Right lung (tissue), 5 donors: ENCODE data around the gene RHBDL1. TPM values are rescaled to one million over a fixed set of nuclear protein-coding genes. Genes with fewer than 3 reads are reported as not detected.

Experiments
- DNase-seq, 2 donors: peaks; one replicate each; pipeline ENCODE4 v3.0.0-alpha.2; 2013
- polyA plus RNA-seq, 5 donors: library from polyadenylated mRNA; unstranded; fragments of 120-200 nt; gene quantifications; one replicate each; pipeline versions ENCODE4 v1.2.1 to v1.2.3, GENCODE V29; 2013; ENCODE audit warnings: inconsistent platforms in 1 of 5, low replicate concordance in 1 of 5; ENCODE audit not compliant: insufficient read length in 5 of 5, insufficient read depth in 1 of 5

Gene RHBDL1
- polyA plus RNA-seq, 5 donors = 0.38 to 1.8 (median 0.81) TPM

DNA sequence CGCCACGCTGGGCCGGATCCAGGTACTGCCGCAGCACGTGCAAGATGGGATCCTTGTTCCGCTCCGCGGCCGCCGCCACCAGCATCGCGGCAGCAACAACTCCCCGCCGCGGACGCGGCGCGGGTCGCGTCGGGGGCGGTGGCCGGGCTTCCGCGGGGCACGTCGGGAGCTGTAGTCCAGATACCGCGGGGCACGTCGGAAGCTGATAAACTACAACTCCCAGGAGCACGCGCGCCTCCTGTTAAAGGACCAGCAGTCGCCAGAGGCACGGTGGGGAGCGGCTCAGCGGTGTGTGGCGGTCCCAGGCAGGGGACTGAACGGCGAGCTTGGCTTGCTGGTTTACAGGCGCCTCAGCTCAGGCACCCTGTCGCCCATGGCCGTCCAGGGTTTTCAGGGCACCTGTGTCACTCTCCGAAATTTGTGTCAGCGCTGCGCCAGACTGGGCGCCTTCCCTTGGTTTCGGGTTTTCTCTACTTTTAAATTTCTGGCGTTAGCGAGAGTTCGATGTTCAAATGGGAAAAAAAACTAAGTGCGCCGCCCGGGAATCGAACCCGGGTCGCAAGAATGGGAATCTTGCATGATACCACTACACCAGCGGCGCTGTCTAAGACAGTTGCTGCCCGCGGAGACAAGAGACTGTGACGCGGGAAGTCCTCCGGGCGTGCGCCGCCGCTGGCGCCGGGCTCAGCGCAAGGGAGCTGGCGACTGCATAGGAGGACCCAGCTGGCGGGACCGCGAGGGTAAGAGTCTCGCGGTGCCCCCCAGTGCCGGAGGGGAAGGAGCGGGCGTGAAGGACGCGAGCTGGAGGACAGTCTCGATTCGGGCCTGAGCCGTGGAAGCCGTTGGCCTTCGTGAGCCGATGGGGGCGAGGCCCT lies 39.0 kb upstream of the RHBDL1 start, which contains the start of gene METTL26:
Gene METTL26, minus strand, starts transcription at position 100 of the 875 bp plus-strand sequence. Its CDS starts 15 bp downstream, at position 85.
- peak; percentile 95 for DNase-seq

DNA sequence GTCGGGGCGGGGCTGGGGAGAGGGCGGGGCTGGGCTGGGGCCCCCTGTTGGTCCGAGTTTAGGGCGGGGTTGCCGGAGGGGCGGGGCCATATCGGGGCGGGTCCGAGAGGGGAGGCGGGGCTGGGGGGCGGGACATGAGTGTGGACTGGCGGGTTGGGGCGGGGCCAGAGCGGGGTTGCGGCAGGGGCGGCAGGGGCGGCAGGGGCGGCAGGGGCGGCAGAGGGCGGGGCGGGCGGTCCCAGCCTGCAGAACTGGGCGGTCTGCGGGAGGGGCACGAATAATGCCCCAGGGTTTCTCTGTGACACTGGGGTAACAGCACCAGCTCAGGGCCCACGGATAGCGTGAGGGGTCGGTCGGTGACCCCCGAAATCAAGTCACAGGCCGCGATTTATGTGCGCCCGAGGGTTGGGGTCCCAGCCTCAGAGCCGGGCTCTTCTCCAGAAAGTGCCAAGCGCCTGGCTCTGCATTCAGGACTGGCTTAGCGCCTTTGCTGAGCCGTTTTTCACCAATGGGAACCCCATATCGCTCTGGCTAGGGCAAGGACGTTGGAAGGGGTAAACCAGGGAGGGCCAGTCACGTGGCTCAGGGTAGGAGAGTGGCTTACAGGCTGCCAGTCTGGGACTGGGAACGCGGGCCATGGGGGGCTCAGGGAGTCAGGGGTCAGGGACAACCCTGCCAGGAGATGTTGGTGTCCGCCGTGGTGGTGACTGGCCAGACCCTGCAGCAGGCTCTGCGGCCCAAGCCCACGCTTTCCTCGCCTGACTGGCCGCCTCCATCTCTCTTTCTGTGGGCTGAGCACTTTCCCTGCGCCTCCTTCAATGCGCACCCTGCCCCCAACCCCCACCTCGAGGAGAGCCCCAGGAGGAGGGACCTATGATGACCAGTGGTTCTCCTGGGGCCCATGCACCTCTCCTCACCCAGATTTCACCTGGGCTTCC lies 38.1 kb upstream of the RHBDL1 start:
- no peak for DNase-seq

DNA sequence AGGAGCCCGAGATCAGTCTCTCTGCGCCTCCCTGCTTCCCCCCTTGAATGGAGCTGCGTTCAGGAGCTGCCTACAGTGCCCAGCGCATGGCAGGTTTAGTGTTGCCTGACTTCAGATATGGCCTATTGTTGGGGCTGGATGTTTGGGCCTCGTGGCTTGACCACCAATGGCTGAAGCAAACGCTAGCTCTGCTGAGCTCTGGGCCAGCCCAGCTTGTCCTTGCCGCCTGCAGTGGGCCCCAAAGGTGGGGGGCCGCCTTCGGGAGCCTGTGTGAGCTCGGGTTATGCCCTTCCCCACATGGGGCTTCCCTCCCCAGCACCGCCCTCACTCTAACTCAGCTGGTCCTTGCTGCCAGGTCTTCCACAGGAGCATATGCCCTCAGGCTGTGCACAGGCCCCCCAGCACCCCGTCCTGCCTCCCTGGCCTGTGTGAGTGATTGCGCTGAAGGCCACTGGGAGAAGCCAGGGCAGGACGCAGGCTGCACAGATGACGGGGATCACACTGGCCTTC lies 37.4 kb upstream of the RHBDL1 start:
- DNase-seq = no peak

DNA sequence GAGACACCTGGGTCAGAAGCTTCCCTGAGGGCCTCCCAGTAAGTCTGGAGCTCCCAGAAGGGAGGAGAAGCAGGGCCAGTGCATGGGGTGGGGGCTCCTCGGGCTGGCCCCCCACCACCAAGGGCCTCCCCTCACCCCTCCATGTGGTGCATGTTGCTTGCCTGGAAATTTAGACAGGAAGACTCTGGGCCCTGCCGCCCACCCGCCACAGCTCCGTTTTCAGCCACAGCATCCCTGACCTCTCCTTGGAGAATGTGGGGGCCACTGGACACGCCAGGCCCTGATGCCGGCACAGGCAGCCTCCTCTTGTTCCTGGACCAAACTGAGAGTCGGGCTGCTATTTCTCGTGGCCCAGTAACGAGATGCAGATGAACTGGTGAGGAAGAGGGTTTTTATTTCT lies 36.6 kb upstream of the RHBDL1 start:
- DNase-seq = no peak

DNA sequence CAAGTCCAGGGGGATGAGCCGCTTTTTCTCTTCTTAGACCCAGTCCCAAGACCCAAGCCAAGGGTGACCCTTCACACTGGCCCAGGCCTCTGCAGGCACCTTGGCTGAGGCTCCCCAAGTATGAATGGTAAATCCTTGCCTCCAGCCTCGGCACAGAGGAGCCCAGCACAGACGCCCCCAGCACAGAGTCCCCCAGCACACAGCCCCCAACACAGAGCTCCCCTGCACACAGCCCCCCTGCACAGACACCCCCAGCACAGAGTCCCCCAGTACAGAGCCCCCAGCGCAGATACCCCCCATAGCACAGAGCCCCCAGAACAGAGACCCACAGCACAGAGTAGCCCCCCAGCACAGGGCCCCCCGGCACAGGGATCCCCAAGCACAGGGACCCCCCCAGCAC lies 34.9 kb upstream of the RHBDL1 start:
- no peak for DNase-seq

DNA sequence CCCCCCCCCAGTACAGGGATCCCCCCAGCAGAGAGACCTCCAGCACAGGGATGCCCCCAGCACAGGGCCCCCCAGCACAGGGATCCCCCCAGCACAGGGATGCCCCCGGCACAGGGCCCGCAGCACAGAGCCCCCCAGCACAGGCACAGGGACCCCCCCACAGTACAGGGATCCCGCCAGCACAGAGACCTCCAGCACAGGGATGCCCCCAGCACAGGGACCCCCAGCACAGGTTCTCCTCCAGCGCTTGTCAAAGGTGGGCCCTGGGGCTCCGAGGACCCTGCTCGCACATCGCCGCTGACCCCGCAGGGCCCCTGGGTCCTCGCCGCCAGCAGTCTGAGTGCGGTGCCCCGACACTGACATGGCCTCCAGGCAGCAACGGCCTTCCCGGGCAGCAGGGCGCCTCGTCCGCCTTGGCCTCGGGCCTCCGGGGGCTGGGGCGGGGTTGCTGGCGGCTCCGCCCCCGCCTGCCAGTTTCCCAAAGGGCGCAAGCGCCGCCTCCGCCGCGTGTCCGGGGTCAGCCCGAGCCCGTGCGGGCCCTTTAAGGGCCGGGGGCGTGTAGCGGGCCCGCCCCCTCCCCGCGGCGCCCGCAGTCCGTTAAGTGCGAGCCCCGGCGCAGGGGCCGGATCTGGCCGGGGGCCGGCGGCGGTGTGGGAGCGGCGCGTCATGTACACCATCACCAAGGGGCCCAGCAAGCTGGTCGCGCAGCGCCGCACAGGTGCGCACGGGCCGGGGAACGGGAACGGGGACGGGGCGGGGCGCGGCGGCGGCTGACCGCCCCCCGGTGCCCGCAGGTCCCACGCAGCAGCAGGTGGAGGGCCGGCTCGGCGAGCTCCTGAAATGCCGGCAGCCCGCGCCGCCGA lies 33.9 kb upstream of the RHBDL1 start, which contains the start of gene MCRIP2:
Gene MCRIP2, plus strand, starts transcription at position 503 of the 863 bp plus-strand sequence. Its CDS starts 164 bp downstream, at position 667.
- DNase-seq = peak; percentile 55 to 56

DNA sequence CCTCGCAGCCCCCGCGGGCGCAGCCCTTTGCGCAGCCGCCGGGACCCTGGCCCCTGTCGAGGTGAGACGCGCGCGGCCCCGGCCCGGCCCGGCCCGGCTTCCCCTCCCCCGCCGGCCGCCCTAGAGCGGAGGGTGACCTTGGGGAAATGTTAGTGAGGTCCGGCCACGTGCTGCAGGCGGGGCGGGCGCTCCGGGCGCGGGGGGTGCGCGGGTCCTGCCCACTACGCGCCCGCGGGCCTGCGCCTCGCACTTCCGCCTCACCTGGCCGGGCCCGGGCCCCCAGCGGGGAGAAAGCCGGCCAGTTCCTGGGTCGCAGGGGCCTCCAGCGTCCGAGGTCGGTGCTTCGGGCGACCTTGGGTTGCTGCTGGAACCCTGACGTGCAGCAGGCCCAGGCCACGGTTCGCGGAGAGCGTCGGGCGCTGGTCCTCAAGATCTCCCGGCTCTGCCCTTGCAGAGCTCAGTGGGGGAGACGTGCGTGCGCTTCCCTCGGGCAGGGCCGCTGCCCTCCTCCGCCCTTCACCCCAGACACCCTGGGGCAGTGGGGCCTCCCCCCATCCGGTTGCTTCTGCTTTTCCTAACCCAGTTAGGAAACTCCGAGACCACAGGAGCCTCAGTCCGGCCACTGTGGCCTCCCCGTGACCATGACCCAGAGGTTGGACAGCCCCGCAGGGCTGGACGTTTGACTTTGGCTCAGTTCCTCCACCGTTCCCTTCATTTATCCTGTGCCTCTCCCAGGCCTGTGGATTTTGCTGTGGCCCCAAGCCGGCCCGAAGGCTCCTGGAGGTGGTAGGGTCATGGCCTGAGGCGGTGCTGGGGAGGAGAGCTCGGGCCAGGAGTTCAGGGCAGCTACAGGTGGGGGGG lies 33.1 kb upstream of the RHBDL1 start:
- no peak for DNase-seq

DNA sequence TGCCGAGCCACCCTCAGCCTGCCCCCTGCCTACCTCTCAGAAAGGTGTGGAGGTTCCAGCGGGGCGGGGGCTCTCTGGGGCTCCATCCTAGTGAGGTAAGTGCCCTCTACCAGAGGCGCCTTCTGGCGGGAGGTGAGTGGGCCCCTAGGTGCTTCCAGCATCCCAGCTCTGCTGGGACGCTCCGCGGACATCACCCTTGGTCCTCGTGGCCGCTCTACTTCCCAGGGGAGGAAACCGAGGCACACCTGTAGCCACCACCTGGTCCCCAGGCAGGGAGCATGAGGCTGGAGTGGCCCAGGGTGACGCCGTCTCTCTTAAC lies 32.5 kb upstream of the RHBDL1 start:
- no peak for DNase-seq

DNA sequence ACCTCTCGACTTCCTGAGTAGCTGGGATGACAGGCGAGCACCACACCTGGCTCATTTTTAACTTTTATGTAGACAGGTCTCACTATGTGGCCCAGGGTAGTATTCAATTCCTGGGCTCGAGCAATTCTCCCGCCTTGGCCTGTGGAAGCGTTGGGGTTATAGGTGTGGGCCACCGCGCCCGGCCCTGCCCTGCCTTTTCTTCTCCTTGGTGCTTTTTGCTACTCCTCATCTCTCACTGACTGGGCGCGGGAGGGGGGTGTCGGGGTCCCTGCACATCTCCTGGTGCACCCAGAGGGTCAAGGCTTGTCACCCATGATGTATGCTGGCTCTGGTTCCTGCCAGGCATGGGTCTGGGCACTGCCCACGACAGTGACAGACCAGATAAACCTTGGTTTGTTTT lies 30.9 kb upstream of the RHBDL1 start:
- DNase-seq = no peak

DNA sequence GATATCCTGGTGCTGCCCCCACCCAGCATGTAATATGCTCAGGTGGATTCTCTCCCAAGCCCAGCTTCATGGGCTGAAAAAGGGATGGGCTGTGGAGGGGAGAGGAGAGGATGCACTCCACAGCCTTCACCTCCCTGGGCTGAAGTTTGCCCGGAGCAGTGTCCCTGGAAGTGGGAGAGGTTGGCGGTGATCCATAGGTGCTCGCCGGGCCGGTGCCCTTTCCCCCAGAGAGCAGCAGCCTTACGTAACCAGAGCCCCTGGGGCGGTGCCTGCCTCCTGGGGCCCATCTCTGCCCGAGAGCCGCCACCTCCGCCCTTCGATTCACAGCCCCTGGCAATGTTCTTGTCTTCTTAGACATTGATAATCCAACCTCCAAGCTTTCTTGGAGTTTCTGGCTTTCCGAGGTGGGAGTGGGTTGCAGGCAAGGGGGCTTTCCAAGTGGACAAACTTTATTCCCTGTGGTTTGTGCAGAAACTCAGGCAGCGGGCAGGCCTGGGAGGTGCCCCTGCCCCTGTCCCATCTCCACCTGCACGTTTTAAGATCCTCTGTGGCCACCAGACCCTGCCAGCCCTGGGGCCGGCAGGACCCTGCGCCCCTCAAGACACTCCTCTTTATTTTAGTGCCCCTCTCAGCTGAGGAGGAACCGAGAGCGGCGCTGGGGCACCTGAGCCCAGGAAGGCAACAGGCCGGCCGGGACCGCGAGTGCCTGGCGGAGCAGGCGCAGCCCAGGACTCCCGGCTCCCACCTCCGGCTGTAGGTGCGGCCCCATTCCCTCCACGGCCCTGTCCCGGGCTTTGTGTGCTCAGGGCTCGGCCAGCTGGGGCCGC lies 29.4 kb upstream of the RHBDL1 start:
- no peak for DNase-seq

DNA sequence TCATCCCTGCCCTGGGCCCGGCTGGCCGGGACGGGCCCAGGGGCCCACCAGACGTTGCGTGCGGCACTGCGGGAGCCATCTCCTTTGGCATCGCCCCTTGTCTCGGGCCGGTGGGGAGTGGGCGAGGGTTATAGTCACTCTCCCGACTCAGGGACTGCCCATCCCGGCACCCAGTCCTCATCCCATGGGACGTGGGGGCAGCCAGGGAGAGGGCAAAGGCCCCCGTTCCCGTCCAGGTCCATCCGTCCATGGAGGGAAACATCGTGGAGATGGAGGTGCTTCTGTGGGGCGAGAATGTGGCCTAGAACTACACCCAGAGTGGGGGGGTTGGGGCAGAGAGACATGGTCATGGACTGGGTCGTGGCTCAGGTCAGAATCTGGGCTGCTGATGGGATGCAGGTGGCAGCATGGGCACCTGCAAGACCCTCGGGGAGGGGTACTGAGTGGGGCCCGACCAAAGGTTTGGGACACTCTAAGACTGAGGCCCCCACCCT lies 28.7 kb upstream of the RHBDL1 start:
- DNase-seq = no peak

DNA sequence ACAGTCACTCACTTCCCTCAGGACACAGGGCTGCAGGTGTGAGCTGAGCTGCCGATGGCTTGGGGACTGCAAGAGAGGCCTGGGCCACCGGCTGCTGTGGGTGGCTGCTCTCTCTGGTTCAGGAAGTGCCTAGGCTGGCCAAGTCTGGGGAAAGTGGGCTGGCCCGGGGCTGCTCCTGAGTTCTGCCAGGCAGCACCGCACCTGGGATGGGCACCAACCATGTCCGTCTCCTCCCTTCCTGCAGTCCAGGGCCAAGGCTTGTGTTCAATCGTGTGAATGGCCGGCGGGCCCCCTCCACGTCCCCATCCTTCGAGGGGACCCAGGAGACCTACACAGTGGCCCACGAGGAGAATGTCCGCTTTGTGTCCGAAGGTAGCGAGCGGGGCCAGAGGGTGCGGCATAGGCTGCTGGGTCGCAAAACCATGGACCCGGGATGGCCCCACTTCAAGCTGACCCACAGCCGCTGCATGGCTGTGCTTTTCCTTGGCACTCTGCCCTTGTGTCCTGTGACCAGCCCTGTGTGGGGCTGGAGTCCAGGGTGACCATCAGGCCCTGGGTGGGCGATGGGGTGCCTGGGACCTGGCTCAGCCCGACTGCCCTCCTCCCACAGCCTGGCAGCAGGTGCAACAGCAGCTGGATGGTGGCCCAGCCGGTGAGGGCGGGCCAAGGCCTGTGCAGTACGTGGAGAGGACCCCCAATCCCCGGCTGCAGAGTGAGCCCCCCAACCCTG lies 28.1 kb upstream of the RHBDL1 start:
- DNase-seq = no peak

DNA sequence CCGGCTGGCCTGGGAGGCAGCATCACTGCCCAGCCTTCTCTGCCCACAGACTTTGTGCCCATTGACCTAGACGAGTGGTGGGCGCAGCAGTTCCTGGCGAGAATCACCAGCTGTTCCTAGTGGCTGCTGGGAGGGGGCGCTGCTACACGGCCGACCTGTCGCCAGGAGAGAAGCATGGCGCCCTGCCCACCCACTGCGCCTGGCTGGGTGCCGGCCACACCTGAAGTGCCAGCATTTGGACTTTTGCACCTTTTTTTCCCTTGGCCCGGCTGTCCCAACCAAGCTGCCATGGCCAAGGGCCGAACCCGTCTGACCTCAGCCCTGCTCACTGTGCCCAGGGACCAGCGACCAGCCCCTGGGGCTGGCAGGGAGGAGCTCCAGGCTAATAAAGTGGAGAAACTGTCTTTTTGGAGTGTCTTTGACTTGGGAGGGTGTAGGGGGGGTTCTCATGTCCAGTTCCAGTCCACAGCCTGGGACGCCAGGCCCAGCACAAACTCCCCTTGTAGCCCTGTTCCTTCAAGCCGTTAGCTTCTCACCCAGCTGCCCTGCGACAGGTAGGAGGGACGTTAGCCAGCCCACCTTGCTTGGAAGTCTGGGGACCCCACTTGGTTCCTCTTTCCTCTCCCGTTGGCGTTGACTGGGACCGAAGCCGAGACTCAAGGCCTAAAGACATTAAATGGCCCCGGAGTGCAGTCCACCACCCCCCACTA lies 27.2 kb upstream of the RHBDL1 start:
- no peak for DNase-seq

DNA sequence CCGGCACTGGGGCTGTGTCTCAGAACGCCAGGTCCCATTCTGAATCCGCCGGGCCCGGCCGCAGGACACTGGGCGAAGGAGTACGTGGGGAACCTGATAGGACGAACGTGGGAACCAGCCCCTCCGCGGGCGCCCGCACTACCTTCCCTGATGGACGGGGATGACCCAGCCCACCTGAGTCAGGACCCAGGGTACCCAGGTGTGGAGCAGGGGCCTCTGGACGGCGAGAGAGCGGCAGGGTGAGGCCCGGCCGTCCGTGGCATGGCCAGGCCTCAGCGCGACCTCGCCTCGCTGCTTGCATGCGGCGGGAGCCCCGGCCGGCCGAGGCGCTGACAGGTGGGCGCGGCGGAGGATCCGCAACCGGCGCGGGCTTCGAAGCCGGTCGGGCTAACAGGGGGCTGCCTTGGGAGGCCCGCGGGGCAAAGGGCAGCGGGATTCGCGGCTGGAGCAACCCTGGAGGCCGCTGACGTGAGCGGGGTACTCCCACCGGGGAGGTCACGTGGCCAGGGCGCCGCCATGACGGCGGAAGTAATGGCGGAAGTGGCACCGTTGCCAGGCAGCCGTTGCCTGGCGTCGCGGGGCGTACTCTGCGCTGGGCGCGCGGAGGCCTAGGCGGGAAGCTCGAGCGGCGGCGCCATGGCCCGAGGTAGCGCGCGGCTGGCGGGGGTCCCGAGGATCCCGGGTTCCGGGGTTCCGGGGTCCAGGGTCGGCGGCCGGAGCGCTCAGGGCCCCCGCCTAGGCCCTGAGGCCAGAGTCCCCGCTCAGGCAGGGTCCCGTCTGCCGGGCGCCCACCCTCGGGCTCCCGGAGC lies 26.5 kb upstream of the RHBDL1 start, which contains the start of gene WDR90:
Gene WDR90, plus strand, starts transcription at position 585 of the 809 bp plus-strand sequence. Its CDS starts 52 bp downstream, at position 637.
- peak; percentile 87 to 91 for DNase-seq

DNA sequence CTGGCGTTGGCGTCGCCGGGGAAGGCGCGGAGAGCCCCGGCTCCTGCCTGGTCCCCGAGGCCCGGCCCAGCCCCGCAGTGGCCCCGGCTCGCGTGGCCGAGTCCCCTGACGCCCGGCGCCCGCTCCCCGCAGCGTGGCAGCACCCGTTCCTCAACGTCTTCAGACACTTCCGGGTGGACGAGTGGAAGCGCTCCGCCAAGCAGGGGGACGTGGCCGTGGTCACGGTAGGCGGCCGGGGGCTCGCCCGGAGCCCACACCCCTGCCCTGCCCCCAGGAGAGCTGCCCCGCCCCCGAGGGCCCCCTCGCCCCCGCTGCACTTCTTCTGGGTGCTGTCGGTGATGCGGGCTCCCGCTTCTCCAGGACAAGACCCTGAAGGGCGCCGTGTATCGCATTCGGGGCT lies 25.8 kb upstream of the RHBDL1 start:
- DNase-seq = no peak

DNA sequence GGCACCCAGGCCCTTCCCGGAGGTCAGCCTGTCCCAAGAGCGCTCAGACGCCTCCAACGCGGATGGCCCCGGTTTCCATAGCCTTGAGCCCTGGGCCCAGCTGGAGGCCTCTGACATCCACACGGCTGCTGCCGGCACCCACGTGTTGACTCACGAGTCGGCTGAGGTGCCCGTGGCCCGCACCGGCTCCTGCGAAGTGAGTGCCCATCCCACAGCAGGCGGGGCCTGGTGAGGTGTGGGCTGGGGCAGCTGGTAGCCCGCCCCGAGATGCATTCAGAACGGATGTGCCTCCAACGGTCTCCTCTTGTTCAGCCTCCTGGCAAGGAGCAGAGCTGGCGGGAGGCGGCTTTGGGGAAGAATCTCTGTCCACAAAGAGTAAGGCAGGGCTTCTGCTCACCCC lies 23.6 kb upstream of the RHBDL1 start:
- no peak for DNase-seq
